GM15510 (cell line): ENCODE data around the gene ADAM15.

ENCODE experiments used
- POLR2A ChIP-seq: IDR thresholded peaks from 3 replicates; pipeline ENCODE4 v1.6.1; 2011; ENCODE audit warnings: borderline replicate concordance; ENCODE audit not compliant: insufficient read length; ENCODE audit errors: extremely low read depth

Gene ADAM15

DNA sequence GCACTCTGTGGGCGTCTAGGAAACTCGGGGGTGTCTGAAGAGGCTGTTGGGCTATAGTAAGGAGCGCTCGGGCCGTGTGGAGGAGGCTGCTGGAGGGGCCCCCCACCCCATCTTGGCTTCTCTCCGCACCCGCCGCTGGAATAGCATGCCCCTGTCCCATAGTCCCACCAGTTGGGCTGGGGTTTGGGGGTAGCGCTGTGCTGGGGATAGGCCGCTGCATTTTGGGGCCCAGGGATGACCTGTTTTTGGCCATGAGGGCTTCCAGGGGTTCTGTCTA lies 28.0 kb downstream of the ADAM15 start:
- TF ChIP-seq POLR2A = no peak

DNA sequence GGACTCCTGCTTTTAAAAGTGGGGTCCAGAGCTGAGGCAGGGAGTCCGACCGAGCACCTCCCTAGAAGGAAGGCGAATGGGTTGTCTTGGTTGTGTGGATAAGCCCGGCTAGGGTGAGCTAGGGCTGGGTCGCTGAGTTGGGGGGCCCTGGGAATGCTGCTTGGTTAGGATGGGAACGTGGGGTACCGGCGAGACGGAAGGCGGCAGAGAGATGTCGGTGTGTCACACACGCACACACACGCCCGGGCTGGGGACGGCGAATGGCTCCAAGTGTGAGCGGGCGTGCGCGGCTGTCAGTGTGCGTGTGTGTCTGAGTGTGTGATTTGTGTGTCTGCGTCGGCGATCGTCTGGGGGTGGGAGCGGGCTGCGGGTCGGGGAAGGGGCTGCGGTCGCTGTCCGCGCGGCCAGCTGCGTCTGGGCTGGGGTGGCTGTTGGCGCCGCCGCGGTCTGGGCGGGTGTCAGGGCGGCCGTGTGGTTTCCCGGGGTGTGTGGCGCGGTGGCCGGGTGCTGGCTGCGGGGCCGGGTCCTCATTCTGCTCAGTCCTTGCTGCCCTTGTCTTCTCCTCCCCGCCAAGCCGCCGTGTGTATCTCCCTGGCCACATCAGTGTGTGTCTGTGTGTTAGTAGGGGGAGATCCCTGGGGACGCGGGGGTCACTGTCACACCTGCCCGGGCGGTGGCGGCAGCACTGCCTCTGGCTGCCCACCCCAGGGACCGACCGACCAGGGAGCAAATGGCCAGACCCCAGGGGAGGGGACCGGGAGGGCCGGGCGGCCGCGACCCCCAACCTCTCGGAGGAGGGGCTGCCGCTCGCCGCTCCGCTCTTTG lies 28.6 kb downstream of the ADAM15 start:
- TF ChIP-seq POLR2A = no peak

DNA sequence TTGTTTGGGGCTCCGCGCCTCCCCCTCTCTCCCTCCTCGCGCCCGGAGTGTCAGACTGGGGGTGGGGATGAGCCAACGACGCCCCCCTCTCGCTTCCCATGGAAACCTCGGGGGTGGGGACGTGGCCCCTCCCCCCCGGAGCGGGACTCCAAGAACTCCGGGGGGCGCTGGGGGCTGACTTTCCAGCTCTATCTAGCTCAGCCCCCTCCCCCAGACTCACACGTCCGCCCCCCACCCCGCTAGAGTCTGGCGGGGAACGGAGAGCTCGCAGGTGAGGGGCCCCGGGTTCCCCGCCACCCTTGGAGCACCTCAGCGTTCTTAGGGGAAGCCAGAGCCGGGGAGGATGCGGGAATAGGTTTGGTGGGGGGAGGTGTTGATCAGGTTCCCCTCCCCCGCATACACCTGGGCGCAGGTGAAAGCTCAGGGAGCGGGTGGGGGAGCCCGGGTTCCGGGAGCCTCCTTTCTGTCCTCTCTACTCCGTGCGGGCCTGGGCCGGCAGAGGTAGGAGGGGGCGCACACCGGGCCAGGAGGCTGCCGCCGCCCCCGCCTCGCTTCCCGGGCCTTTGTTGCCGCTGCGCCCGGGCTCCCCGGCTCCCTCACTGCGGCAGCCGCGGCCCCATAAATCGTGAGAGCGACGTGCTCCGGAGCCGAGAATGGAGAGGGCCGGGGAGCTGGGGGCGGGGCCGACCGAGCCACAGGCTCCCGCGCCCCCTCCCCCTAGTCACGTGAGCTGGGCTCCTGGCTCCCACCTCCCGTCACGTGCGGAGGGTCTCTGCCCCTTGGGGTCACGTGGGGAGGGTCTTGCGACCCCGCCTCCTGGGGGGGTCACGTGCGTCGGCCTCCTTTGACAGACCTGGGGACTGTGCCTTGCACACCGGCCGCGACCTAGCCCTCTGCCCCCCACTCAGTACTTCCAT lies 29.5 kb downstream of the ADAM15 start:
- no peak for TF ChIP-seq POLR2A

DNA sequence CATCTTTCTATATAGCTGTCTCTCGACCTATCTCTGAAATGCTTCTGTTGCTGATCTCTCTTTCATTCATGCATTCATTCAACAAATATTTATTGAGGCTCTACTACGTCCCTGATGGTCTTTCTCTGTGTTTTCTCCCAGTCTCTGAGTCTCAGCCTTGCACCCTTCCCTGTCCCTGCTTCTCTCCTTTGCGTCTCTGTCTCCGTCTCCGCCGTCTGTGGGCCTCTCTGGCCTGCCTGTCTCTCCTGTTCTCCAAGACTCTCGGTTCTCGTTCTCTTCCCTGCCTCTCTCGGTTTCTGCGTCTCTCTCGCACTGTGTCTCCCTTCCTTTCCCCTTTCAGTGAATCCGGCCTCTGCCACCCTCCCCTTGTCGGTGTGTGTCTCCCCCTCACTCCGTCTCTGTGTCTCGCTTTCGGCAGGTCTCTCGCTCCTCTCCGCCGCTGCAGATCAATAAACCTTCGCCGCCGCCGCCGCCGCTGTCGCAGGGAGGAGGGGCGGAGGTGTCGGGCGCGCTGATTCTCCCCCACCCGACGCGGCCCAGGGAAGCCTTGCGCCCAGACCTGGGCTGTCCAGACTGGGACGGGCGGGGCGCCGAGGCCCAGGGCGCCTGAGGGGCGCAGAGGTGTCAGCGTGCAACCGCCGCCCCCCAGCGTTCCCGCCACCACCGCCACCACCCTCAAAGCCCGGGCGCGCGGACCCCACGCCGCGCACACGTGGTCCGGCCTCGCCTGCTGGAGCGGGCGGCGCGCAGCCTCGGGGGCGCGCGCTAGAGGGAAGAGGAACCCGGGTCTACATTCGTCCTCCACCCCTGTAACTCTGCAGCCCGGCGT lies 30.6 kb downstream of the ADAM15 start:
- no peak for TF ChIP-seq POLR2A

DNA sequence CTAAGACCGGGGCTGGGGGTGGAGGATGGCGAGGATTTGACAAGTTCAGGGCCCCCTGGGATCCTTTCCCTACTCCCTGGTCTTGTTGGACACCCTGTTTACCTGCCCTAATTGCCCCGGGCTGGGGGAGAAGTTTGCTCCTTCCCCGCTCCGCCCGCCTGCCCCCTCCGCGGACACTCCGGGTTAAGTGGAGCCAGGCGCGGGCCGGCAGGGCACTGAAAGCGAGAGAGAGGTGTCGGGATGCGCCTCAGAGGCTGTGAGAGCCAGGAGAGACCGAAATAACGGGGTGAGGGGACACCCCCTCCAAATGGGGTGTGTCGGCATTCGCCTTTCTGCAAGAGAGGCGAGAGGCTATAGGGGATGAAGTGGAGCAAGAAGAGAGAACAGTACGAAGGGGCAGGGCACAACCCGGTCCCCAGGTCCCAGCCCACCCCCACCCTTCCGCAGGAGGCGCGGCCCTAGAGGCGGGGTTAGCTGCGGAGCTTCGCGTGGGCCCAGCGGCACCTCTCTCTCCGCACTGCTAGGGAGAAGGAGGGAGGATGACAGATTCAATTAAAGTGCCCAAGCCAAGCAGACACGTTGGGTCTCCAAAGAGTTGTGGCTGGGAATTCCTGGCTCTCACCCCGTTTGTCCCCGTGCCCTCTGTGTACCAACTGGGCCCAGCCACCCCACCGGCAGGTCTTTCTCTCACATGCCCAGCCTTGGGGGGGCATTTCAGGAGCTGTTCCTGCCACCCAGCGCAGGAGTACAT lies 31.4 kb downstream of the ADAM15 start:
- TF ChIP-seq POLR2A = no peak

DNA sequence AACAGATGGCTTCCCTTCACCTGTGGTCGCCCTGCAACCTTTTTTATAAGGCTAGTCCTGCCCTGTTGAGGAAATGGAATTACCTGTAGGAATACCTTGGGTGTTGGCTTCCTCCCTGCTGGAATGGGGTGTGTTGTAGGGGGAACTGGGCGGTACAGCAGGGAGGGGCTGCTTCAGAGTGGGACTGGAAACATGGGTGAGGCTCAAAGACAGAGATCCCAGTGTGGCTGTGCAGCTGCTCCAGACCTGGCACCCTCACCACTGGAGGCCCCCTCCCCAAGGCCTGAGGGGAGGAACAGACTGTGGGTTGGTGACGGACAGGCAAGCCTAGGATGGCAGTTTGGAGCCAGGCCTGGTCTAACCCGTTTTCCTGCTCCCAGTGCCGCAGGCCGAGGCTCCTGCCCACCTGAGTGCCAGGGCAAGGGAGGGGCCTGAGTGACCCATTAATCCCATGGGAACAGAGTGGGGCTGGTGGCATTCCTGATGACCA lies 32.0 kb downstream of the ADAM15 start:
- no peak for TF ChIP-seq POLR2A

DNA sequence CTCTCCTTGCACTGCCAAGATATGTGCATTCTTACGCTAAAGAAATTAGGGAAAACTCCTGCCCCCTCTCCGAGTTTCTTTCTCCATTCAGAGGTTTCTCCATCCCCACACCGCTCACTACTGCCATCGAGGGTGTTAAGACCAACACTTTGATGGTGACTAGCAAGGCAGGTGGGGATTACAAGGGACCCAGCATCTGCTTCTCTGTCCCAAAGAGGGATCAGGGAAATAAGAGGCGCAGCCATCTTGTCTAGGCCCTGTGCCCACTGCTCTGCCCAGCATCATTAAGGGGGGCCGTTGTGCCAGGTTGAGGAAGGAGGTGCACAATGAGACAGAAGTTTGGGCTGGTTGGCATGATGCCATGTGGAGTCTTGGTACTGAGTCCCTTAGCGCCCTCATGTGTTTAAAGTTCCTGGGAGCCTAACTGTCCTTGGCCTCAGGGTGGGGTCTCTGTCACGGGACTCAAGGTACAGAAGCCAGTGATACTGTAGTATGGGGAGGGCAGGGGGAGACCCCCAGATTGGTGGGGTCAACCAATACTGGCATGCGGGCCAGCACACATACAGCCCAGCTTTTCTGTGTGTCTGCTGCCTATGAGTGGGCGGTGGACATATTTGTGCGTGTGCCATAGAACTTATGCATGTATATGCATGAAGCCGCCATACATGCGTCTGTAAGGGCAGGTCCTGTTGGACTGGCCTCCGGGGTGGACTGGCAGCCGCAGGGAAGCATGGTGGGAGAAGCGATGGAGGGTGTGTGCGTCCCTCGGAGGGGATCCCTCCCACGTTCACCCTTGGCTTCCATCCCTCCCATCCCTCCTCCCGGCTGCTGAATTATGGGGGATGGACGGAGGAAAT lies 33.0 kb downstream of the ADAM15 start:
- TF ChIP-seq POLR2A = no peak

DNA sequence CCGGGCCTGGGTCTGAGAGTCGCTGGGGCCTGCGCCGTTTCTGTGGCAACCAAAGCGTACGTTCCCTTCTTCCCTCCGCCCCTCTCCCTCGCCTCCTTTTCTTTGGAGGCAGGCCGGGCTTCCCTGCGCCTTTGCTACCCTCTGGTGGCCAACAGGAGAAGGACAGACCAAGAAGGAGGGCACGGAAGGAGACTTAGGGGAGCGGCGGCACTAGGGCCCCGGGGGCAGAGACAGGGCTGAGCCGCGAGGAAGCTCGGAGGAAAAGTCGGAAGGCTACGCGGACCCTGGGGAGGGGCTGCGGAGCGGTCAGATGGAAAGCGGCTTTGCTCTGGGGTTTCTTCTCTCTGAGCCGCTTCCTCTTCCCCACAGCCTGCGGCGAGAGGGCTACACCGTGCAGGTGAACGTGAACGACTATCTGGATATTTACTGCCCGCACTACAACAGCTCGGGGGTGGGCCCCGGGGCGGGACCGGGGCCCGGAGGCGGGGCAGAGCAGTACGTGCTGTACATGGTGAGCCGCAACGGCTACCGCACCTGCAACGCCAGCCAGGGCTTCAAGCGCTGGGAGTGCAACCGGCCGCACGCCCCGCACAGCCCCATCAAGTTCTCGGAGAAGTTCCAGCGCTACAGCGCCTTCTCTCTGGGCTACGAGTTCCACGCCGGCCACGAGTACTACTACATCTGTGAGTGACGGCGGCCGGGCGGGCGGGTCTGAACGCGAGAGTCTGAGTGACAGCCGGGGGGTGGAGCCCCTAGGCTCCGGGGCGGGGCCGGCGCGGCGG lies 33.8 kb downstream of the ADAM15 start:
- TF ChIP-seq POLR2A = peak; percentile 28

DNA sequence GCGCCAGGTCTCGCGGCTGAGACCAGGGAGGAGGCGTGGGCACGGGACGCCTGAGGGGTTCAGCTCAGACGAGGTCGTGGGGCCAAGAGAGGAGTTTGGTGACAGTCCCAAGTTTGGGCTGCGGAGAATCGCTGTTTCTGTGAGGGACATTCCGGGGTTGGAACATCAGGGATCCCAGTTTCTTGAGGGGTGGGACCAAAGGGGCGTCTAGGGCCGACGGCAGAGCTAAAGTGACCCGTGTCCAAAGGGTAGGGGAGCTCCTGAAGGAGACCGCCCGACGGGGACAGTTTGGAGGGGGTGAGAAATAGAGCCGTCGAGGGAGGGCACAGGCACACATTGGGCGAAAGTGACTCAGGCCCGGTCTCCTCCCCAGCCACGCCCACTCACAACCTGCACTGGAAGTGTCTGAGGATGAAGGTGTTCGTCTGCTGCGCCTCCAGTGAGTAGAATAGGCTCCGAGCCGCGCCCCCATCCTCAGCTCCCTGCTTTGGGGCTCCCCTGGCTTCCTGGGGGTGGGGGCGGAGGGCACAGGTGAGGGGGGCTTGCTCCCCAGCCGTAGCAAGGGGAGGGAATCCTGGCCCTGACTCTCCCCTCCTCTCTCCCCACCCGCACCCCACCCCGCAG lies 34.5 kb downstream of the ADAM15 start:
- TF ChIP-seq POLR2A = no peak

DNA sequence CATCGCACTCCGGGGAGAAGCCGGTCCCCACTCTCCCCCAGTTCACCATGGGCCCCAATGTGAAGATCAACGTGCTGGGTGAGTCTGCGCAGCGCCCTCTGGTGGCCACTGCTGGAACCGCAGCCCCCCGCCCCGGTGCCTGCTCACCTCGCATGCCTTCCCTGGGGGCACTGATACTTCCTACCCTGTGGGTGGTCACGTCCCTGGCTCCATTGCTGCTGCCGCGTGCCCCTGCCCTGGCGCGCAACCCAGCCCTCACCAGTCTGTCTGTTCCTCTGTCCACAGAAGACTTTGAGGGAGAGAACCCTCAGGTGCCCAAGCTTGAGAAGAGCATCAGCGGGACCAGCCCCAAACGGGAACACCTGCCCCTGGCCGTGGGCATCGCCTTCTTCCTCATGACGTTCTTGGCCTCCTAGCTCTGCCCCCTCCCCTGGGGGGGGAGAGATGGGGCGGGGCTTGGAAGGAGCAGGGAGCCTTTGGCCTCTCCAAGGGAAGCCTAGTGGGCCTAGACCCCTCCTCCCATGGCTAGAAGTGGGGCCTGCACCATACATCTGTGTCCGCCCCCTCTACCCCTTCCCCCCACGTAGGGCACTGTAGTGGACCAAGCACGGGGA lies 35.1 kb downstream of the ADAM15 start:
- no peak for TF ChIP-seq POLR2A

DNA sequence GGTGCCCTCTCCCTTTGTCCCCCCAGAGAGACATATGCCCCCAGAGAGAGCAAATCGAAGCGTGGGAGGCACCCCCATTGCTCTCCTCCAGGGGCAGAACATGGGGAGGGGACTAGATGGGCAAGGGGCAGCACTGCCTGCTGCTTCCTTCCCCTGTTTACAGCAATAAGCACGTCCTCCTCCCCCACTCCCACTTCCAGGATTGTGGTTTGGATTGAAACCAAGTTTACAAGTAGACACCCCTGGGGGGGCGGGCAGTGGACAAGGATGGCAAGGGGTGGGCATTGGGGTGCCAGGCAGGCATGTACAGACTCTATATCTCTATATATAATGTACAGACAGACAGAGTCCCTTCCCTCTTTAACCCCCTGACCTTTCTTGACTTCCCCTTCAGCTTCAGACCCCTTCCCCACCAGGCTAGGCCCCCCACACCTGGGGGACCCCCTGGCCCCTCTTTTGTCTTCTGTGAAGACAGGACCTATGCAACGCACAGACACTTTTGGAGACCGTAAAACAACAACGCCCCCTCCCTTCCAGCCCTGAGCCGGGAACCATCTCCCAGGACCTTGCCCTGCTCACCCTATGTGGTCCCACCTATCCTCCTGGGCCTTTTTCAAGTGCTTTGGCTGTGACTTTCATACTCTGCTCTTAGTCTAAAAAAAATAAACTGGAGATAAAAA lies 35.9 kb downstream of the ADAM15 start:
- TF ChIP-seq POLR2A = no peak
